ENCODE results near the gene CNTNAP2.

The CNTNAP2 gene

DNA sequence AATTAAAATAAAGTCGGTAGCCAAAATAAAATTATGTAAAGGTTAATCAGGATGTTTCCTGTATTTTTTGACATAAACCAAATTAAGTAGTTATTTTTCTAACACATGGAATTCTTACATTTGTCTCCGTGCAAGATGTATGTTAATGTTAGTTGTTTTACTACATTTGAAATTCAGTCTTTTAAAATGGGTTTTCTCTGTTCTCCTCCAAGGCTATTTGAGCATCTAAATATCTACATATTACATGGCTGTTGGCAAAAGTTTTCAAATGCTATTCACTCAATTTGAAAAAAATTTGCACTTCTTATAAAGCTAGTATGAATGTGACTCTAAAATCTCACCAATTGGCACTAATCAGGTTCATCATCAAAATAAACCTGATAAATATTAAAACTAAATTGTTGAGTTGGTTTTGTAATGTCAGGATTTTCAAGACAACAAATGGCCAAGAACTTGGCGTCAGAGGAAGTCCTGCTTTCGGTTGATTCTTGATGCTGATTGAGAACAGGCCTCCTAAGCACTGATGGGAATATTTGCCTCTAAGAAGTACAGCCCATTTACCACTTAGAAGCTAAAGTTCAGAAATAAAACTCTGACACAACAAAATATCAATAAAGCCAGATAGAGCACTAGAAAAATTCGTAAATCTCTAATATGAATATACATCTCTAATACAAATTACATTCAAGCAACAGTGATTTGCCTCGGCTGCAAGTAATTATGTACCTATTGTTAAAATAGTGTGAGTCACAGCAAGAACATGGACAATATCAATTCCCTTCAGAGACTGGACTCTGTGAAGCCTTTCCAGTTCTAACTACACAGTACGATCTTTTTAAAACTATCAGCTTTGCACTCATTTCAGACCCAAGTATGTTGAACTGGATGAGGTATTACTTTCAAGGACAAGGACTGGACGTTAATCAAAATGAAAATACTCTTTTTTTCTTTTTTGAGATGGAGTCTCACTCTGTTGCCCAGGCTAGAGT, 1740.8 kb downstream of the CNTNAP2 start:
- no peak for DNase-seq (ENCODE audit: low read depth)

DNA sequence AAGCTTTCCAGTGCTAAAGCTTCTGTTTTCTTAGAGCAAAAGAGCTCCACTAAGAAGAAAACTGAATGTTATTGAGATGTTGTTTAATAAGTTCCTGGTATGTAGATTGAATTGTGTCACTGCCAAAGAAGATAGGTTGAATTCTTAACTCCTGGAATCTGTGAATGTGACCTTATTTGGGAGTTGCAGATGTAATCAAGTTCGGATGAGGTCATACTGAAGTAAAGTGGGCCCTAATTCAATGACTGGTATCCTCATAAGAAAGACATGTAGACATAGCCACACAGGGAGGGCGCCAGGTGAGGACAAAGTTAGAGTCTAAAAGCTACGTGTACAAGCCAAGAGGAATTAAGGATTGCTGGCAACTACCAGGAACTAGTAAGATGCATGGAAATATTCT, 1741.8 kb downstream of the CNTNAP2 start:
- no peak for DNase-seq (ENCODE audit: low read depth)

DNA sequence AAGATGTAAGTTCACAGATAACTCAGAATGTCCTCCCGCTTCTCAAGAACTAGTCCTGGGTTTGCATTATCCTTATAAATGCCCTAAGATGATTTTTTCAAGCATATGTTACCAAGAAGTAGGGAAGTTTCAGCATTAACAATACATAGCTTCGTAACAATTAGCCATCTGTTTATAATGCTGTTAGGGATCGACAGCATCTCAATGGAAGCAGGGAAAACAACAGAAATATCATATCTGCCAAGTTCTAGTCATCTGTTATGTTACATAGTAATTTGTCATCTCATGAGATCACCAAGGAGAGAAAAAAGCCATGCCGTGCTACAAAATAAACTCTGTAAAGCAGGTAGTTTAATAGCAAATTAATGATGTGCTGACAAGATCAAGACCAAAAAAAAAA, 1742.4 kb downstream of the CNTNAP2 start:
- no peak for DNase-seq (ENCODE audit: low read depth)

DNA sequence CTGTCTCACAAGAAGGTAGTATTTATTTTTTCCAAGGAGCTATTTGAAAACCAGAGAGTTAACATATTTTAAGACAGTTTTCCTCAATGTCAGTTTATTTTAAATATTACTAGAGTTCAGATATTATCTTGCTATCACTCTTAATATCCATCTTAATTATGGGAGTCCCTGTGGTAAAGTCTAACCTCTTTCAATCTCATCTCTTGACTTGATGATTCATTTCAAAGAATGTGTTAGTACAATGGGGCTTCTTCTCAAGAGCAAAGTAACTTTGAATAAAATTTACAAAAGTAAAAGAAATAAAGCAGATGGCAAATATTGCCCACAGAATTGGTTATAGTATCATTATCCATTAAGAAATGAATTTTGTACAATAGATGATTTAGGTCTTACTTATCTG, 1742.9 kb downstream of the CNTNAP2 start:
- no peak for DNase-seq (ENCODE audit: low read depth)

DNA sequence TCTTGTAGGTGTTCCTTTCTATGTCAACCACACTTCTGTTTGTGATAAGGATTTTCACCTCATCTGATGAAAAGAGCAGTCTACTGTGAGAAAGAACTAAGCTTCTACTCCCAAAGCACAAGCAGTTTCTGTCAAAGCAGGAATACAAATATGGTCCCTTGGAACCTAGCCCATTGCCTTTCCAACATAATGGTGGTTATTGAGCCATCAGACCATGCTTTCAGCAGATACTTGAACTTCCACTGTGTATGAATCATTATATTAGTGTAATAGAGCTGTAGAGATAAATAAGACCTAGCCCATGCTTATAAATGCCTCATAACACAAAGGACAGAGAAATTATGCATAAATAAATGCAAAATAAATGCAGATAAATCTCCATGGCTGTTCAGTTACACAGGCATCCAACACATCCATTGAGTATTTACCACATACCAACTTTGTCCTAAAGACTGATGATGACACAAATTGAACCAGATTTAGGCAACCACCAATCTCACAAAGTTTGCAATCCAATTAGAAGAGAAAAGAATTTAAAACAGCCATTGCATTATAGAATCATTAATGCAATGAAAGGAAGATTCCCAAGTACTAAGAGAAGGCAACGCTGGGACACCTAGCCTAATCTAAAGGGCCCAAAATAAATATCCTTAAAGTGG, 1744.6 kb downstream of the CNTNAP2 start:
- DNase-seq (ENCODE audit: low read depth), result no peak

DNA sequence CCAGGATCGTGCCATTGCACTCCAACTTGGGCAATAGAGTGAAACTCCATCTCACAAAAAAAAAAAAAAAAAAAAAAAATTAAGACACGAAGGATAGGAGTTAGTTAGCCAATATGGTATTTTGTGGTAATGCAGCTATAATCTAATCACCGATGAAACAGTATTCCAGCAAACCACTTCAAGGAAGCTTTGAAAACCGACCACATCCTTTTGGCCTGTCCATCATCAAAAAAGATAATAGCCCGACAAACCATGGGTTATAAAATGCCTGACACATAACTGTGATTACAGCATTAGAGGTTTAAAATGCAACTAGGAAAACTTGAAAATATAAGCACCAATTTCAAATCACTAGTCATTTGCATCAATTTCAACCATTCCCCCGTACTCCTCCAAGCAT, 1745.3 kb downstream of the CNTNAP2 start:
- no peak for DNase-seq (ENCODE audit: low read depth)

DNA sequence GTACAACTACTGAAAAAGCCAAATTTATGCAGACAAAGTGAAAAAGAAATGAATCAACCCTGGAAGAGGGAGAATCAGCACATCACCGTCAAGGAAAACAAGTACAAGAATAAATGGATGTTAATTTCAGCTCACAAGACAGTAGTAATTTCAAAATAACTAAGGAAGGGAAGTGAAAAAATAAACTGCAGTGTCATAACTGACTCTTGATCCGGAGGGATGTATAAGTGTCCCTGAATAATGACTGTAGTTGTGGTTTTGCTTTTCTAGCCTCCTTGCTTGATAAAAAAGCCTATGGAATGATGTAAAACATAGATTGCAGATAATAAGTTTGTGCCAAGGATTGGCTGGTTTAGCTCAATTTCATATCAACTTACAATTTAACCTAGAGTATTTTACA, 1752.9 kb downstream of the CNTNAP2 start:
- DNase-seq (ENCODE audit: low read depth), result no peak

DNA sequence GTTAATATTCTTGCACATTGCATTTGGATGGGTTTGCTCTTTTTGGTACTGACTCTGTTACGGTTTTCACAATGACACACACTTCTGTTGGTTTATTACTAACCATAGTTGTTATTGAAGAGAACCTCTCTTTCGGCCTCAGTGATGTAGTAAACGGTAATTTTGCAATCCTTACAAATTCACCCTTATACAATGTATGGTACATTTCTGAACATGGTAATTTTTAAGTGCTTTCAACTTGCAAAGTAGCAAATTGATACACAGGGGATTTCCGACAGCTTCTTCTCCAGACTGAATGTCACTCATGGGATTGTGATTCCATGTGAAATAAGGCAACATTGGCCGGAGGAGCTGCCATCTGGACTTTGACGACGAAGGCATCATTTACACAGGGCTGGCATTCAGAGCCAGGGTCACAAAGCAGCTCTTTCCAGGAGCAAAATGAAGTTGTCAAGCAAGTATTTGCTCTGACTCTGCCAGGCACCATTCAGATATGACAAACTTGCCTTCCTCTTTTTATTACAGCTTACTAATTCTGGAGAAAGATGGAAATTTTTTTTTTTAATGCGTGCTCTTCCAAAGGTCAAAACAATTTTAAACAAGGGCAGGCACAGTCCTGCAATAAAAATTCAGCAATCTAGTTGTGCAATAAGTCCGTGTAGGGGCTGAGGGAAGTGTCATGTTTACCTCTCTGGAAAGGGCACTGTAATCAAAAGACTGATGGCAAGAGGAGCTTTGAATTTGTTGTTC, 1762.5 kb downstream of the CNTNAP2 start:
- no peak for DNase-seq (ENCODE audit: low read depth)

DNA sequence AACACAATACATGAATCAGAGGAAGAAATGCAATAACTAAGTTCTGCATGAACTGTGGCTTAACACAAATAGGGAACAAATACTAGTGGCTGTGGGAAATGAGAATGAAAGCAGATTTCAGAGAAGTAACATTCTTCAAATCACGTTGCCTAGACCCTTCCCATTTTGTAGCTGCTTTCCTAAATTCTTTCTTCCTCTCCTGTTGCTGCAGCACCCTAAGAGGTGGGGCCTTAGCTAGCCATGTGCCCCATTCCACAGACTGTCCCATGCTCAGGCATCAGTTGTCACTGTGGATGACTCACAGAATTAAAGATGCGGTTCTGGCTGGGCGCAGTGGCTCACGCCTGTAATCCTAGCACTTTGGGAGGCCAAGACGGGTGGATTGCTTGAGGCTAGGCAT, 1769.3 kb downstream of the CNTNAP2 start:
- no peak for DNase-seq (ENCODE audit: low read depth)

DNA sequence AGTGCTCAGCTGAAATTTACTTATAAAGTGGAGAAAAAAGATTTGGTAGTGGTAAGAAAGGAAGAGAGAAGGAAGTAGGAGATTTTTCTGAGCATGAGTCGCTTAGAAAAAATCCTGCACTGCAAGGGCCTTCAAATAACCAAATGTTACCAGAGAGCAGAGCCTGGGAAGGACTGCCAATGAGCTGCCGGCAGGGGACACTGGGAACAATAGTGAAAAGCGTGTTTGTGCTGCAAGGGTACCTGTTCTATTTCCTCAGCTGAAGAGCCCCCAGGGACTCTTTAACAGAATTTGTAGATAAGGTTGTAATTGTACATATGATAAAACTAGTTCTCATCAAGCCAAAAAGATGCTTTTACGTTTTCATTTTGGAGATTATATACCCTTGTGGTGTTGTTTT, 1777.7 kb downstream of the CNTNAP2 start:
- no peak for DNase-seq (ENCODE audit: low read depth)

DNA sequence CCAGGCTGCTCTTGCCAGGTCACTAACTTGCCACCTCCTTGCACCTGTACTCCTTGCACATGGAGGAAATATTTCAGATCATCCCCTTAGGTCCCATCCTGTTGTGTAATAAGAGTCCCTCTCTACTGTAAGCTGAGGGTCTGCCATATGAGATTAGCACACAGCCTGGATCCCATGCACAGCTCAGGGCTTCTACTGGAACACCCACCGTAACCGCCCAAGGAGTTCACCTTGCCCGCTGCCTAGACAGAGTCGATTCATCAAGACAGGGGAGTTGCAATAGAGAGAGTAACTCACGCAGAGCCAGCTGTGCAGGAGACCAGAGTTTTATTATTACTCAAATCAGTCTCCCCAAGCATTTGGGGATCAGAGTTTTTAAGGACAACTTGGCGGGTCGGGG, 1779.5 kb downstream of the CNTNAP2 start:
- DNase-seq (ENCODE audit: low read depth), result no peak

DNA sequence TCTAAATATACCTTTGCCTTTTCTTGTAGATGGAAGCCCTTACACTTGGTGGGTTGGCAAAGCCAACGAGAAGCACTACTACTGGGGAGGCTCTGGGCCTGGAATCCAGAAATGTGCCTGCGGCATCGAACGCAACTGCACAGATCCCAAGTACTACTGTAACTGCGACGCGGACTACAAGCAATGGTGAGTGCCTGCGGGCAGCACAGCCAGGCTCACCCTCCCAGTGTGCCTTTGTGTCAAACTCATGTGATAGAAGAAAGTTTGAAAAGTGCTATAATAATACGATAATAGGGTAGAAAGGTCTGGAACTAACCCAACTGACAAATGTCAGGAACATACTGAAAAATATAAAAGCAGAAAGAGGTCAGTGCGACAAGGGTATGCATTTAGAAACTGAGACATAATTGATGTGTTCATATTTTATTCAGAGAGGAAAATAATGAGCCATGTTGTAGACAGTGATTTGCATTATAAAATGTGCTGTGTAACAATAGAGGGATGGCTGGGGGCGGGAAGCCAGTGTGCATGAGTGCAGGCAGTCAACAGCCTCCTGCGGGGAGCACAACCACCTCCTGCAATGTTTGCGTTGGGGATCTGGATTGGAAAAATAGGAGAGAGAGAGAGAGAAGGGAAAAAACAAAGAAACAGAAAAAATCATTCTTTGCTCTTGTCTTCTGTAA, 1787.1 kb downstream of the CNTNAP2 start:
- no peak for DNase-seq (ENCODE audit: low read depth)

DNA sequence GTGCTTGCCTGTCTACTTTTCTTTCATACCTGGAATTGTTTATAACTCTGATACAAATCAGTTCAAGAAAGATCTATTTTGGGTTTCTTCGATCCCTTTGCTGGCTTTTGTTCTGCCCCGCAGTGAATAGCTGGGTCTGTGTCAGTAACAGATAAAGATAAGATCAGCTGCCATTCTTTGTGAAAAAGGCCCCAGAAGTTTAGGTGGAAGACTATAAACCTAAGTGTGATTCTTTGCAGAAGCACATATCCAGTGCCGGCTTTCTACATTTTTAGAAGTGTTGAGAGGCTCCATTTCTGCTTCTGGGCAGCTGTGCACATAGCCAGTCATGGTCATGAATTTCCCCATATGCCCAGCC, 1787.6 kb downstream of the CNTNAP2 start:
- DNase-seq (ENCODE audit: low read depth), result no peak

DNA sequence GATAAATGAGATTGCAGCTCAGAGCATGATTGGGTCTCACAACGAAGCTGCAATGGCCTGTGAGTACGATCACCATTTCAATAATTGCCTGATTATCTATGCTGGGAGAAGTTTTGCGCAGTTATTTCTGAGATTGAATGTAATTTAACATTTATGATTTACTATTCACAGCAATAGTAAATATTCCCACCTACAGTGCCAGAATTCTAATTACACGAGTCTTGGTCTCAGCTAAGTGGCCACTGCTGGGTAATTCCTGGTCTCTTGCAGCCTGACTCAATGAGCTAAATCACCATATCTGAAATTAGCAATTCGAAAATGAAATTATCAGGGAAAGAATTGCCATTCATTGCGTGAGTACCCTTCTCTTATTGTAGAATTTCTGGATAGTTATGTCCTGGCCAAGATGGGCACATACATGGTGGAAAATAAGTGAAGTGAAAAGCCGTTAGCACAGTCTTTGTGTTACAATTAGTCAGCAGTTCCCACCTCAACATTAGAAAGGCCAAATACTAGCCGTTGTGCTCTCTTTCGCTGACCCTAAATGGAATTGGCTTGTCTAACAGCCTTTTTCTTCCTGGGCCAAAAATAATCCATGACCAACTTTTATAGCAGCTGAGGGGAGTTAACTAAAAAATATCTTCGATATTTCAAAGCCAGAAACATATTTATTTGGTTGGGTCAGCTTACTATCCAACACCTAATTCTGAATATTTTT, 1793.0 kb downstream of the CNTNAP2 start:
- no peak for DNase-seq (ENCODE audit: low read depth)

DNA sequence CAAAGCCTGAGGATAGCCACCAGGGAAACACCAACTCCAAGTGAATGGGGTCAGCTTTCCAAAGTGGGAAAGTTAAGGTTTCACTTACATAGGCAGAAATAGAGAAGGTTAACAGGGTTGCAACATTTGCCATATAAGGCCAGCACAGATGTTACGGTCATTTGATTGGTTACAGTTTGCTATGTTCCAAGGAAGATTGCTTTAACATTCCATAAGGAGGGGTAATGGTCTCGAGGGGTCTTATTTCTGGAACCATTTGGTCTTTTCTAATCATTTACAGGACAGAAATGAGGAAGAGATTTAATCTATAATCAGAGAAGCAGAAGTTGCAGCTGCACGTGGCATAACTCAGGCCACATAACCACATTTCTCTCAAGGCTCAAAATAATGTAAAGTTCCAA, 1794.6 kb downstream of the CNTNAP2 start:
- no peak for DNase-seq (ENCODE audit: low read depth)

DNA sequence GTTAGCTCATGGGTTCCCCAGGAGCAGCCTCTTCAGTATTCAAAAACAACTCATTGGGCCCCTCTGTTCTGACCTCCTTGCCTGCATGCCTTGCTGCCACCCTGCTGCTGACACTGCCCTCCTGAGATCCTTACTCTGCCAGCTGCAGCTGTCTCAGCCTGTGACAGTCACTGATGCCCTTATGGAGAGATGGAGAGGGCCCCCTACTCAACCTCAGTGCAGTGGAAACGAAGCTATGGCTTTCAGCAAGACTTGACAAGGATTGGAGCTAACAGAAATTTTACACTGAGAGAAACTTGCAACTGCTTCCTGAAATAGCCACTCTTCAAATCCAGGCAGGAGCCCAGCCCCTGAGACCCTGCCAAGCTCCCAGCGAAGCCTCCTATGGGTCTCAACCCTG, 1795.7 kb downstream of the CNTNAP2 start:
- DNase-seq (ENCODE audit: low read depth), result no peak

DNA sequence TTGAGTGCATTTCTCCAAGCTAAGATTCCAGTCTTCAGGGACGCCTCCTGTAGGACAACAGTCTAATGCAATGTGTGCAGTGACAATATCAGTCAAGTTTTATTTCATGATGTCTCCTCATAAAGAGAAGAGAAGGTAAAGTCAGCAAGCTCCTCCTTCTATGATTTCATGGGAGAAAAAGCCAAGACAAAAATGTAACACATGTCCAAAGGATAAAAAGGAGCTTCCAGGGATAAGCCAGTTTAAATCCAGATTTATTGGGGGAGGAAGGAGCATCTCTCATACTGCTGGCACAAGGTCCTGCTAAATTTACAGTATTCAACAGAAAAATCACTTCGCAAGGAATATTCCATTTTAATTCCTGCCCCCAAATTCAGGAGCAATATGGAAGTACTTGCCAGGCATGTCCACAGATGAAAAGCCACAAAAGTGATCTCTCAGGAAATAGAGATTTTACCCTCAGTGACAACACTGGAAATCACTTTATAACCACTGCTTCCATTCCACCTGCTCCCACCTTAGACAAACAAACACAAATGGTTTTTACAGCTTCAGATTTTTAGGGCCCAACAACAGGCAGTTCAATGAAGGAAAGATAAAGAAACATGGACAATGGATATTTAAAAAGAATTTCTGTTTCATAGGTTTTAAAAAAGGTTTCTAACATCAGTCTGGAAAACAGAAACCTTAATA, 1796.5 kb downstream of the CNTNAP2 start:
- no peak for DNase-seq (ENCODE audit: low read depth)

DNA sequence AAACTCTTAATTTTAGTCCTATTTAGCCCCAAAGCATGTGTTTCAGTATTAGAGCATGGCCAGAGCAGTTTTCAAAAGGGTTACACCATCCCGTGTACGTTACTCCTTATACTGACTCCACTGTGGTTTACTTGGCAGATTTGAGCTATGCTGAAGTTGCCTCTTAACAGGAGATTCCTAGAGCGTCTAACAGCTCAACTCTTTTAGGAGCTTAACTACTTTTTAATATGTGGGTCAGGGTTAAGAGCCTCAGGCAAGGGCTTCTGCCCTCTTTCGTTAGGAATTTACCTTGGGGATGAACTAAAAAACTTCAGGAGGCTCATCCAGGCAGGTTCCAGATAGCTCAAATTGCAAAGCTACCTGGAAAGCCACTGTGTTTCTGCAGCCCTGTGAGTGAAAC, 1799.2 kb downstream of the CNTNAP2 start:
- DNase-seq (ENCODE audit: low read depth), result no peak

DNA sequence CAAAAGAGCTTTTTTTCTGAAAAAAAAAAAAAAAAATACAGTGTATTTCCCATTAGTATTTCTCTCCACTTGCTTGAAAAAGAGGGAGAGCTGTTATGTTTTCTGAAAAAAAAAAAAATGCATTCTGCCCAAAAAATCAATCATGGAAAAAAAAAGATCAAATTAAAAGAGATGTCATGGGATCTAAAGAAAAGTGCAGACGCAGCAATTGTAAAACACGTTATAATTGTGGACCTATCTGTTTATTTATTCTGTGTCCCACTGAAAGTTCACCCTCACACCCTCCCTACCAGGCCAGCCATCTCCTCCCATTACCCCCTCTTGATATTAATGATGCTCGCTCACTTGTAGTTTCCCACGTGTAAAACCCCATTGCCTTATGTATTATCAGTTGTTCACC, 1800.0 kb downstream of the CNTNAP2 start:
- no peak for DNase-seq (ENCODE audit: low read depth)

DNA sequence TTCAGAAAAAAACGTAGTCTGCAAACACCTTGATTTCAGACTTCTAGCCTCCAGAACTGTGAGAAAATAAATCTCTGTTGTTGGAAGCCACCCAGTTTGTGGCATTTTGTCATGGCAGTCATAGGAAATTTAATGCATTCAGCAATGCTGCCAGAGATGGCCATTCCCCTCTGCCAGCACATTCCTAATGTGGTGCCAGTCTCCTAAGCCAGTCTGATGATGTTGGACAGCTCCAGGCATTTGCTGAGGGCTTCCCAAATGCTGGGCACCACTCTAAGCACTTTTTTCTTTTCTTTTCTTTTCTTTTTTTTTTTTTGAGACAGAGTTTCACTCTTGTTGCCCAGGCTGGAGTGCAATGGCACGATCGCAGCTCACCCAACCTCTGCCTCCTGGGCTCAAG, 1807.2 kb downstream of the CNTNAP2 start:
- no peak for DNase-seq (ENCODE audit: low read depth)

DNA sequence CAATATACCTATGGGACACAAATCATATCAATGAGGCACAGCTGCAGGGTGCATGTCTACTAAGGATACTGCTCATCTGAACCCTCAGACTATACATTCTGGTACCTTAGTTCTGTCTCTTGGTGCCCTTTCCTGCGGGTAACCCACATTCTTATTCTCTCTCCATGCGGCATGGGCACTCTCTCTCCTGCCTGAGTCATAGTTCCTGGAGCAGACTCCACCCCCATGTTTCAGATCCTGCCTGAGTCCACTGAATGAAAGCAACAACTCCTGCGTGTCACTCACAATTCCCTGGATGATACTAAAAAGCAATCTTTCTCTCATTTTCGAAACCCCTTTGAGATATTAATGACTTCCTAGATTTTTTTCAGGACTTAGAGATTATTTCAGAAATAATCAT, 1820.8 kb downstream of the CNTNAP2 start:
- no peak for DNase-seq (ENCODE audit: low read depth)
